ENCODE data around the gene TANC1. TPM values are rescaled to one million over a fixed set of nuclear protein-coding genes. Genes with fewer than 3 reads are reported as not detected.

The TANC1 gene
- total RNA-seq, 1 donor from 2014 or later = 61.9 TPM

GRCh38 chr2:159066541-159067156, 98.2 kb downstream of the TANC1 start:
- Histone ChIP-seq H3K4me1 (peaks cover 22% of the 10 kb centered on the region), H3K9me3 (no peaks in the 10 kb centered on the region), H3K27ac (no peak overlapping the region), H3K4me3 (no peak overlapping the region), H3K36me3 (no peaks in the 10 kb centered on the region), H3K27me3 (no peaks in the 10 kb centered on the region)
- DNase-seq (ENCODE audit: extremely low spot score in 2 of 2) = no peak
- intact Hi-C loops (cut with DNase I) = no loop called here
- no peak for TF ChIP-seq POLR2A (IDR thresholded peaks at IDR 0.05)
- peak in 1 of 2 donors; percentile 53 for TF ChIP-seq POLR2AphosphoS5 (IDR thresholded peaks at IDR 0.05; ENCODE audit: insufficient read depth in 1 of 2, low read depth in 1 of 2)

- Histone ChIP-seq H3K4me3 (no peak overlapping the region), H3K27me3 (no peaks in the 10 kb centered on the region), H3K36me3 (no peaks in the 10 kb centered on the region), H3K4me1 (peaks cover 24% of the 10 kb centered on the region), H3K27ac (no peak overlapping the region), H3K9me3 (no peaks in the 10 kb centered on the region)
- intact Hi-C loops (cut with DNase I) = no loop called here
- TF ChIP-seq CTCF (IDR thresholded peaks at IDR 0.05) = no peak
- TF ChIP-seq POLR2A (IDR thresholded peaks at IDR 0.05) = no peak
- no peak for TF ChIP-seq POLR2AphosphoS5 (IDR thresholded peaks at IDR 0.05; ENCODE audit: insufficient read depth in 1 of 2, low read depth in 1 of 2)
- no peak for DNase-seq (ENCODE audit: extremely low spot score in 2 of 2)
These were observed 99.5 kb downstream of the TANC1 start for GRCh38 chr2:159067971-159068370.

- no peak overlapping the region for H3K4me3 ChIP-seq
- TF ChIP-seq POLR2A (IDR thresholded peaks at IDR 0.05) (no peak), CTCF (IDR thresholded peaks at IDR 0.05) (no peak), POLR2AphosphoS5 (IDR thresholded peaks at IDR 0.05; ENCODE audit: insufficient read depth in 1 of 2, low read depth in 1 of 2) (no peak)
- DNase-seq (ENCODE audit: extremely low spot score in 2 of 2) = no peak
- no peak overlapping the region for H3K27ac ChIP-seq
- H3K36me3 ChIP-seq = no peaks in the 10 kb centered on the region
- H3K27me3 ChIP-seq = no peaks in the 10 kb centered on the region
- peaks cover 33% of the 10 kb centered on the region for H3K4me1 ChIP-seq
- H3K9me3 ChIP-seq = no peaks in the 10 kb centered on the region
- intact Hi-C loops (cut with DNase I) = no loop called here
These were observed 100.8 kb downstream of the TANC1 start for GRCh38 chr2:159069229-159069628.

- no peaks in the 10 kb centered on the region for H3K36me3 ChIP-seq
- H3K27ac ChIP-seq = no peak overlapping the region
- no peaks in the 10 kb centered on the region for H3K9me3 ChIP-seq
- TF ChIP-seq POLR2A (IDR thresholded peaks at IDR 0.05) = no peak
- TF ChIP-seq POLR2AphosphoS5 (IDR thresholded peaks at IDR 0.05; ENCODE audit: insufficient read depth in 1 of 2, low read depth in 1 of 2) = no peak
- H3K4me1 ChIP-seq = peaks cover 23% of the 10 kb centered on the region
- DNase-seq (ENCODE audit: extremely low spot score in 2 of 2) = no peak
- no peak overlapping the region for H3K4me3 ChIP-seq
- intact Hi-C loops (cut with DNase I) = no loop called here
- no peaks in the 10 kb centered on the region for H3K27me3 ChIP-seq
These were observed 101.8 kb downstream of the TANC1 start for GRCh38 chr2:159070235-159070634.

GRCh38 chr2:159071190-159071915, 102.9 kb downstream of the TANC1 start:
- Histone ChIP-seq H3K9me3 (no peaks in the 10 kb centered on the region), H3K4me3 (no peak overlapping the region), H3K36me3 (no peaks in the 10 kb centered on the region), H3K27ac (no peak overlapping the region), H3K4me1 (peaks cover 32% of the 10 kb centered on the region), H3K27me3 (no peaks in the 10 kb centered on the region)
- no peak for DNase-seq (ENCODE audit: extremely low spot score in 2 of 2)
- intact Hi-C loops (cut with DNase I) = no loop called here
- TF ChIP-seq POLR2A (IDR thresholded peaks at IDR 0.05) (no peak), POLR2AphosphoS5 (IDR thresholded peaks at IDR 0.05; ENCODE audit: insufficient read depth in 1 of 2, low read depth in 1 of 2) (no peak), CTCF (IDR thresholded peaks at IDR 0.05) (no peak)

- intact Hi-C loops (cut with DNase I) = no loop called here
- no peaks in the 10 kb centered on the region for H3K27me3 ChIP-seq
- TF ChIP-seq POLR2A (IDR thresholded peaks at IDR 0.05) = no peak
- TF ChIP-seq POLR2AphosphoS5 (IDR thresholded peaks at IDR 0.05; ENCODE audit: insufficient read depth in 1 of 2, low read depth in 1 of 2) = no peak
- no peak for TF ChIP-seq CTCF (IDR thresholded peaks at IDR 0.05)
- no peaks in the 10 kb centered on the region for H3K36me3 ChIP-seq
- H3K4me3 ChIP-seq = no peak overlapping the region
- no peaks in the 10 kb centered on the region for H3K9me3 ChIP-seq
- peak overlapping the region; percentile 36 for H3K27ac ChIP-seq
- no peak for DNase-seq (ENCODE audit: extremely low spot score in 2 of 2)
- H3K4me1 ChIP-seq = peaks cover 37% of the 10 kb centered on the region
These were observed 104.4 kb downstream of the TANC1 start for GRCh38 chr2:159072795-159073194.

All from vagina (tissue), 2 donors.